IMR-90 (cell line): Measurements from ENCODE around the gene ACTR1A. TPM values are rescaled to one million over a fixed set of nuclear protein-coding genes. Genes with fewer than 3 reads are reported as not detected.

Experiments
- ATAC-seq: fragments of 200-7000 bp; cut with Tn5 transposase; 2 replicates; pipeline ENCODE4 v1.9.1; 2020; ENCODE audit warnings: low read depth, mild to moderate bottlenecking, moderate library complexity
- BruUV-seq: library from RNA; stranded (reverse); fragments of 400-500 nt; replicated peaks from 2 replicates; lab custom pipeline; 2021; lab: Mats Ljungman, UMichigan
- CTCF ChIA-PET: fragments of 300-600 bp; formaldehyde crosslinking; extraction: SDS; loops from one replicate; lab custom pipeline; 2021; ENCODE audit warnings: antibody characterized with exemption; lab: Yijun Ruan, JAX
- POLR2A ChIA-PET: fragments of 300-600 bp; sonication (Branson Sonifier 250); formaldehyde crosslinking; loops from one replicate; lab custom pipeline; 2022; ENCODE audit warnings: antibody characterized with exemption; ENCODE audit not compliant: unreplicated experiment; lab: Charles Lee
- DNase-seq: peaks from one replicate; pipeline ENCODE4 v3.0.0; 2013
- H2AFZ ChIP-seq: replicated peaks from 2 replicates; pipeline ENCODE3; 2013; ENCODE audit warnings: low read length, mild to moderate bottlenecking; ENCODE audit not compliant: poor library complexity
- H2AK5ac ChIP-seq: 2 replicates; pipeline ENCODE4 v1.6.1; 2013; ENCODE audit warnings: low read depth, low read length, inconsistent platforms
- H2AK9ac ChIP-seq: replicated peaks from 2 replicates; pipeline ENCODE3; 2013; ENCODE audit warnings: mild to moderate bottlenecking, low read depth, low read length, moderate library complexity; ENCODE audit not compliant: poor library complexity
- H2BK120ac ChIP-seq: 2 replicates; pipeline ENCODE4 v1.6.1; 2013; ENCODE audit warnings: low read depth, low read length, inconsistent platforms
- H2BK15ac ChIP-seq: 3 replicates; pipeline ENCODE4 v1.6.1; 2013; ENCODE audit warnings: low read depth, low read length, inconsistent platforms
- H2BK20ac ChIP-seq: 2 replicates; pipeline ENCODE4 v1.6.1; 2013; ENCODE audit warnings: low read depth, mild to moderate bottlenecking, inconsistent platforms, low read length, moderate library complexity
- H2BK5ac ChIP-seq: 2 replicates; pipeline ENCODE4 v1.6.1; 2013; ENCODE audit warnings: mild to moderate bottlenecking, low read depth, low read length, inconsistent platforms; ENCODE audit not compliant: poor library complexity, severe bottlenecking
- H3K14ac ChIP-seq: replicated peaks from 2 replicates; pipeline ENCODE4 v1.6.1; 2013; ENCODE audit warnings: low read depth, low read length, inconsistent platforms
- H3K18ac ChIP-seq: 2 replicates; pipeline ENCODE4 v1.6.1; 2013; ENCODE audit warnings: low read depth, low read length, control low read depth
- H3K23ac ChIP-seq: 2 replicates; pipeline ENCODE4 v1.6.1; 2013; ENCODE audit warnings: low read depth, low read length, inconsistent platforms
- H3K27ac ChIP-seq: 2 replicates; pipeline ENCODE4 v1.5.1; 2013; ENCODE audit warnings: mild to moderate bottlenecking, control low read depth, low read length; ENCODE audit not compliant: insufficient read depth
- H3K27me3 ChIP-seq: 2 replicates; pipeline ENCODE4 v1.6.1; 2013; ENCODE audit warnings: low read length; ENCODE audit not compliant: control insufficient read depth, insufficient read depth
- H3K36me3 ChIP-seq: 2 replicates; pipeline ENCODE4 v1.6.1; 2013; ENCODE audit warnings: low read length, mixed read lengths; ENCODE audit not compliant: control insufficient read depth, insufficient read depth
- H3K4ac ChIP-seq: 2 replicates; pipeline ENCODE4 v1.6.1; 2013; ENCODE audit warnings: low read depth, low read length, inconsistent platforms
- H3K4me1 ChIP-seq: 2 replicates; pipeline ENCODE4 v1.6.1; 2013; ENCODE audit warnings: low read length, mixed read lengths; ENCODE audit not compliant: control insufficient read depth, insufficient read depth
- H3K4me2 ChIP-seq: 2 replicates; pipeline ENCODE4 v1.6.1; 2013; ENCODE audit warnings: low read depth, mild to moderate bottlenecking, control low read depth, low read length, moderate library complexity
- H3K4me3 ChIP-seq: 2 replicates; pipeline ENCODE4 v1.5.1; 2013; ENCODE audit warnings: low read depth, mild to moderate bottlenecking, control low read depth, low read length, moderate library complexity; ENCODE audit not compliant: insufficient read depth
- H3K56ac ChIP-seq: 2 replicates; pipeline ENCODE4 v1.6.1; 2013; ENCODE audit warnings: low read length, inconsistent platforms; ENCODE audit not compliant: insufficient read depth; ENCODE audit errors: extremely low read depth
- H3K79me1 ChIP-seq, 2 experiments: 2 replicates each; pipeline ENCODE4 v1.6.1; 2013; ENCODE audit warnings: low read length in 2 of 2, inconsistent platforms in 1 of 2, low read depth in 1 of 2
- H3K9ac ChIP-seq: 2 replicates; pipeline ENCODE4 v1.6.1; 2013; ENCODE audit warnings: low read depth, low read length, control low read depth
- H3K9me1 ChIP-seq: 2 replicates; pipeline ENCODE4 v1.6.1; 2013; ENCODE audit warnings: low read length, inconsistent platforms; ENCODE audit not compliant: insufficient read depth
- H3K9me3 ChIP-seq: 2 replicates; pipeline ENCODE4 v1.6.1; 2013; ENCODE audit warnings: low read length; ENCODE audit not compliant: control insufficient read depth, insufficient read depth
- H4K20me1 ChIP-seq: 2 replicates; pipeline ENCODE4 v1.6.1; 2013; ENCODE audit warnings: low read length, inconsistent platforms; ENCODE audit not compliant: insufficient read depth
- H4K5ac ChIP-seq: 2 replicates; pipeline ENCODE4 v1.6.1; 2013; ENCODE audit warnings: mild to moderate bottlenecking, low read depth, low read length, control low read depth
- H4K8ac ChIP-seq, 2 experiments: 2 replicates each; pipeline ENCODE4 v1.6.1; 2013; ENCODE audit warnings: low read depth in 2 of 2, low read length in 2 of 2, control low read depth in 1 of 2, inconsistent platforms in 1 of 2
- H4K91ac ChIP-seq: 2 replicates; pipeline ENCODE4 v1.6.1; 2013; ENCODE audit warnings: low read depth, low read length, inconsistent platforms; ENCODE audit not compliant: insufficient read depth
- CEBPB ChIP-seq: IDR thresholded peaks from 2 replicates; pipeline ENCODE4 v1.6.1; 2012; ENCODE audit warnings: low read depth, low read length, improper control_type of control experiment
- ELK1 ChIP-seq: fragments of 150-350 bp; IDR thresholded peaks from 2 replicates; pipeline ENCODE4 v1.6.1; 2016; ENCODE audit warnings: low read depth, mild to moderate bottlenecking, low read length, moderate library complexity, borderline replicate concordance
- MAFK ChIP-seq: IDR thresholded peaks from 2 replicates; pipeline ENCODE4 v1.6.1; 2012; ENCODE audit warnings: low read depth, low read length, improper control_type of control experiment
- POLR2A ChIP-seq: IDR thresholded peaks from 2 replicates; pipeline ENCODE4 v1.6.1; 2012; ENCODE audit warnings: mild to moderate bottlenecking, low read depth, low read length
- RAD21 ChIP-seq: IDR thresholded peaks from 2 replicates; pipeline ENCODE4 v1.6.1; 2012; ENCODE audit warnings: low read length, improper control_type of control experiment
- WGBS, 2 experiments: methylation state at CpG; one replicate each; pipeline versions ENCODE4 v1.1.5 to v1.1.7; 2013; ENCODE audit warnings: missing lambda C conversion rate in 2 of 2; ENCODE audit not compliant: insufficient read length in 1 of 2; ENCODE audit errors: extremely low coverage in 2 of 2; 5-methylcytosine and 5-hydroxymethylcytosine counted together
- dilution Hi-C: fragments of 300-500 bp; cut with HindIII; formaldehyde crosslinking; loops from one replicate; pipeline ENCODE4 v1.14.3; 2018; ENCODE audit warnings: low sequenced_read_pairs; ENCODE audit not compliant: unreplicated experiment
- in situ Hi-C: fragments of 300-500 bp; cut with MboI; formaldehyde crosslinking; loops from 3 replicates; pipeline ENCODE4 v1.14.3; 2019; ENCODE audit warnings: low sequenced_read_pairs, inconsistent platforms, mixed read lengths
- intact Hi-C: fragments of 100-400 bp; cut with micrococcal nuclease; formaldehyde crosslinking; loops from 2 replicates; pipeline ENCODE4 v1.10.0; 2022
- polyA plus RNA-seq, 3 experiments: library from polyadenylated mRNA; depleted of rRNA; stranded (reverse); fragments of >200 nt; gene quantifications; 2 replicates each; pipeline ENCODE4 v1.2.3, GENCODE V29; 2012; ENCODE audit warnings: low replicate concordance in 1 of 3
- total RNA-seq: library from RNA; depleted of rRNA; stranded (reverse); fragments of >200 nt; gene quantifications from 2 replicates; pipeline ENCODE4 v1.2.3, GENCODE V29; 2012

The ACTR1A gene
- total and polyA plus RNA-seq, 2 of the 4 experiments (the other 2 are of a cell fraction) = 142 to 157 TPM

- Histone ChIP-seq H4K20me1 (no peaks in the 10 kb centered on the region), H2AK5ac (no peak overlapping the region), H3K23ac (no peak overlapping the region), H2BK120ac (no peak overlapping the region), H3K4me3 (no peak overlapping the region), H3K27ac (no peak overlapping the region), H3K36me3 (no peaks in the 10 kb centered on the region), H3K9ac (no peak overlapping the region), H2BK5ac (no peak overlapping the region), H3K9me1 (peaks cover 5% of the 10 kb centered on the region; the same call in 1 of the 2 replicates), H2AFZ (no peak overlapping the region), H2AK9ac (no peak overlapping the region), H3K27me3 (peaks cover 3% of the 10 kb centered on the region), H3K9me3 (no peaks in the 10 kb centered on the region), H3K56ac (no peak overlapping the region), H2BK15ac (no peak overlapping the region), H2BK20ac (no peak overlapping the region), H3K4me2 (no peak overlapping the region), H4K91ac (no peak overlapping the region), H3K18ac (no peak overlapping the region), H3K14ac (no peak overlapping the region), H4K8ac (no peak overlapping the region), H3K79me1 (no peaks in the 10 kb centered on the region), H3K4me1 (peaks cover 10% of the 10 kb centered on the region), H4K5ac (no peak overlapping the region), H3K4ac (no peak overlapping the region)
- dilution Hi-C loops = no loop called here
- DNase-seq (no peak), ATAC-seq (no peak)
- in situ Hi-C loops = no loop called here
- POLR2A ChIA-PET = no interaction called here
- no peak for TF ChIP-seq RAD21
- TF ChIP-seq POLR2A = no peak
- TF ChIP-seq MAFK = no peak
- TF ChIP-seq ELK1 = no peak
- no peak for TF ChIP-seq CEBPB
- intact Hi-C loops = no loop called here
- CTCF ChIA-PET = no interaction called here
- no TSS peak for BruUV-seq
- no CpG with 5 or more reads among the region's 3 CpGs for WGBS, 2 experiments
These were observed 65.0 kb downstream of the ACTR1A start for GRCh38 chr10:102437515-102437914.
